ENCODE measurements around the gene PPP1R7. TPM values are rescaled to one million over a fixed set of nuclear protein-coding genes. Genes with fewer than 3 reads are reported as not detected.

The PPP1R7 gene
- total RNA-seq, 1 experiment from 2014 or later, result 49.1 TPM

DNA sequence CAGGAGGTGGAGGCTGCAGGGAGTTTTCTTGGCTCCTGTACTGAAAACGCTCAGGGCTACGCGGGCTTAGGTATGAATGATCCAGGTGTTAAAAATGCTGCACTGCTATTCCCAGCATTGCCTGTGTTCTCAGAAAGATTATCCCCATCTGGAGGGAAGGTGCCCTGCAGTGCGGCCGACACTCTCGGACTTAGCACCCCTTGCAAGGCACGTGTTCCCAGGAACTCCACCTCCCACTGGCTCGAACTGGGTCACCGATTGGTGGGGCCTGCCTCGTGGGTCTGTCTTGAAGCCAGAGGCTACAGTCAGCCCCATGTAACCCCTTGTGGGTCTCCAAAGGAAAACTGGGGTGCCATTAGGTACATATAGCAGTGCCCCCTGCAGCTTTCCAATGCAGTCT, 63.9 kb downstream of the PPP1R7 start:
- Mint-ChIP-seq H3K4me3 (no peak overlapping the region), H3K4me1 (peaks cover 21% of the 10 kb centered on the region), H3K36me3 (no peaks in the 10 kb centered on the region), H3K9me3 (no peaks in the 10 kb centered on the region), H3K27me3 (ENCODE audit: low read depth) (peaks cover 2% of the 10 kb centered on the region), H3K27ac (no peak overlapping the region)
- TF ChIP-seq, protein P1, sequence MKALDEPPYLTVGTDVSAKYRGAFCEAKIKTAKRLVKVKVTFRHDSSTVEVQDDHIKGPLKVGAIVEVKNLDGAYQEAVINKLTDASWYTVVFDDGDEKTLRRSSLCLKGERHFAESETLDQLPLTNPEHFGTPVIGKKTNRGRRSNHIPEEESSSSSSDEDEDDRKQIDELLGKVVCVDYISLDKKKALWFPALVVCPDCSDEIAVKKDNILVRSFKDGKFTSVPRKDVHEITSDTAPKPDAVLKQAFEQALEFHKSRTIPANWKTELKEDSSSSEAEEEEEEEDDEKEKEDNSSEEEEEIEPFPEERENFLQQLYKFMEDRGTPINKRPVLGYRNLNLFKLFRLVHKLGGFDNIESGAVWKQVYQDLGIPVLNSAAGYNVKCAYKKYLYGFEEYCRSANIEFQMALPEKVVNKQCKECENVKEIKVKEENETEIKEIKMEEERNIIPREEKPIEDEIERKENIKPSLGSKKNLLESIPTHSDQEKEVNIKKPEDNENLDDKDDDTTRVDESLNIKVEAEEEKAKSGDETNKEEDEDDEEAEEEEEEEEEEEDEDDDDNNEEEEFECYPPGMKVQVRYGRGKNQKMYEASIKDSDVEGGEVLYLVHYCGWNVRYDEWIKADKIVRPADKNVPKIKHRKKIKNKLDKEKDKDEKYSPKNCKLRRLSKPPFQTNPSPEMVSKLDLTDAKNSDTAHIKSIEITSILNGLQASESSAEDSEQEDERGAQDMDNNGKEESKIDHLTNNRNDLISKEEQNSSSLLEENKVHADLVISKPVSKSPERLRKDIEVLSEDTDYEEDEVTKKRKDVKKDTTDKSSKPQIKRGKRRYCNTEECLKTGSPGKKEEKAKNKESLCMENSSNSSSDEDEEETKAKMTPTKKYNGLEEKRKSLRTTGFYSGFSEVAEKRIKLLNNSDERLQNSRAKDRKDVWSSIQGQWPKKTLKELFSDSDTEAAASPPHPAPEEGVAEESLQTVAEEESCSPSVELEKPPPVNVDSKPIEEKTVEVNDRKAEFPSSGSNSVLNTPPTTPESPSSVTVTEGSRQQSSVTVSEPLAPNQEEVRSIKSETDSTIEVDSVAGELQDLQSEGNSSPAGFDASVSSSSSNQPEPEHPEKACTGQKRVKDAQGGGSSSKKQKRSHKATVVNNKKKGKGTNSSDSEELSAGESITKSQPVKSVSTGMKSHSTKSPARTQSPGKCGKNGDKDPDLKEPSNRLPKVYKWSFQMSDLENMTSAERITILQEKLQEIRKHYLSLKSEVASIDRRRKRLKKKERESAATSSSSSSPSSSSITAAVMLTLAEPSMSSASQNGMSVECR (CRISPR knock-in tag; IDR thresholded peaks at IDR 0.05; ENCODE audit: borderline replicate concordance), result no peak
- TF ChIP-seq ZNF532 (CRISPR knock-in tag; IDR thresholded peaks at IDR 0.05; ENCODE audit: borderline replicate concordance), result no peak
- no peak for TF ChIP-seq GABPB1 (CRISPR knock-in tag; IDR thresholded peaks at IDR 0.05)
- no peak for TF ChIP-seq ZNF219 (CRISPR knock-in tag; IDR thresholded peaks at IDR 0.05; ENCODE audit: borderline replicate concordance)
- no peak for TF ChIP-seq PRDM15 (CRISPR knock-in tag; IDR thresholded peaks at IDR 0.05)
- TF ChIP-seq GRHL2 (CRISPR knock-in tag; IDR thresholded peaks at IDR 0.05; ENCODE audit: insufficient replicate concordance, severe bottlenecking), result no peak
- TF ChIP-seq E2F1 (CRISPR knock-in tag; IDR thresholded peaks at IDR 0.05), result no peak
- TF ChIP-seq CREM (CRISPR knock-in tag; IDR thresholded peaks at IDR 0.05), result no peak
- TF ChIP-seq, protein P2, sequence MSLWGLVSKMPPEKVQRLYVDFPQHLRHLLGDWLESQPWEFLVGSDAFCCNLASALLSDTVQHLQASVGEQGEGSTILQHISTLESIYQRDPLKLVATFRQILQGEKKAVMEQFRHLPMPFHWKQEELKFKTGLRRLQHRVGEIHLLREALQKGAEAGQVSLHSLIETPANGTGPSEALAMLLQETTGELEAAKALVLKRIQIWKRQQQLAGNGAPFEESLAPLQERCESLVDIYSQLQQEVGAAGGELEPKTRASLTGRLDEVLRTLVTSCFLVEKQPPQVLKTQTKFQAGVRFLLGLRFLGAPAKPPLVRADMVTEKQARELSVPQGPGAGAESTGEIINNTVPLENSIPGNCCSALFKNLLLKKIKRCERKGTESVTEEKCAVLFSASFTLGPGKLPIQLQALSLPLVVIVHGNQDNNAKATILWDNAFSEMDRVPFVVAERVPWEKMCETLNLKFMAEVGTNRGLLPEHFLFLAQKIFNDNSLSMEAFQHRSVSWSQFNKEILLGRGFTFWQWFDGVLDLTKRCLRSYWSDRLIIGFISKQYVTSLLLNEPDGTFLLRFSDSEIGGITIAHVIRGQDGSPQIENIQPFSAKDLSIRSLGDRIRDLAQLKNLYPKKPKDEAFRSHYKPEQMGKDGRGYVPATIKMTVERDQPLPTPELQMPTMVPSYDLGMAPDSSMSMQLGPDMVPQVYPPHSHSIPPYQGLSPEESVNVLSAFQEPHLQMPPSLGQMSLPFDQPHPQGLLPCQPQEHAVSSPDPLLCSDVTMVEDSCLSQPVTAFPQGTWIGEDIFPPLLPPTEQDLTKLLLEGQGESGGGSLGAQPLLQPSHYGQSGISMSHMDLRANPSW (CRISPR knock-in tag; conservative IDR thresholded peaks at IDR 0.05; ENCODE audit: low read depth), result no peak
- TF ChIP-seq ZNF671 (CRISPR knock-in tag; IDR thresholded peaks at IDR 0.05), result no peak
- CTCF ChIA-PET, result interaction anchor here (1.1 to 2.2 kb wide), 3 partner anchors 34 to 363 kb away, joined by 3 to 5 read pairs (median 3); no protein-coding TSS in a partner anchor
- DNase-seq (ENCODE audit: low spot score), result no peak
- no peak for ATAC-seq
- POLR2A ChIA-PET, result no interaction called here

All from WTC11 (cell line).